Esophagus (tissue), 2 donors: ENCODE results near the gene SPHK2. TPM values are rescaled to one million over a fixed set of nuclear protein-coding genes. Genes with fewer than 3 reads are reported as not detected.

Experiments used
- H3K27ac ChIP-seq, 2 donors: one replicate each; pipeline ENCODE4 v1.5.1; 2013; ENCODE audit warnings: low read depth in 2 of 2, mild to moderate bottlenecking in 2 of 2, inconsistent platforms in 1 of 2, low read length in 1 of 2, moderate library complexity in 1 of 2
- H3K27me3 ChIP-seq, 2 donors: one replicate each; pipeline ENCODE4 v1.6.1; 2013; ENCODE audit warnings: low read length in 2 of 2, control low read depth in 1 of 2, mild to moderate bottlenecking in 1 of 2; ENCODE audit not compliant: insufficient read depth in 2 of 2, control insufficient read depth in 1 of 2
- H3K36me3 ChIP-seq, 2 donors: one replicate each; pipeline ENCODE4 v1.6.1; 2013; ENCODE audit warnings: low read length in 1 of 2; ENCODE audit not compliant: control insufficient read depth in 2 of 2, insufficient read depth in 2 of 2
- H3K4me1 ChIP-seq, 2 donors: one replicate each; pipeline ENCODE4 v1.6.1; 2013; ENCODE audit warnings: low read length in 1 of 2; ENCODE audit not compliant: control insufficient read depth in 2 of 2, insufficient read depth in 2 of 2
- H3K4me3 ChIP-seq, 2 donors: one replicate each; pipeline ENCODE4 v1.5.1; 2013; ENCODE audit warnings: low read length in 2 of 2, mild to moderate bottlenecking in 2 of 2, low read depth in 1 of 2, moderate library complexity in 1 of 2
- H3K9me3 ChIP-seq, 2 donors: one replicate each; pipeline ENCODE4 v1.6.1; 2013; ENCODE audit warnings: mild to moderate bottlenecking in 2 of 2, low read depth in 1 of 2, low read length in 1 of 2, moderate library complexity in 1 of 2; ENCODE audit not compliant: control insufficient read depth in 2 of 2, insufficient read depth in 1 of 2
- WGBS, 2 donors: extraction: QIAGEN DNeasy Blood & Tissue Kit; methylation state at CpG; one replicate each; pipeline ENCODE4 v1.1.7; 2013; 5-methylcytosine and 5-hydroxymethylcytosine counted together
- polyA plus RNA-seq, 2 donors: library from polyadenylated mRNA; stranded (reverse); fragments of 200-250 nt; gene quantifications; one replicate each; pipeline ENCODE4 v1.2.3, GENCODE V29; 2013
- donor health status: healthy with polysubstance abuse.
- donor health status: Bipolar disorder and iron deficiency.

The SPHK2 gene
- polyA plus RNA-seq, 2 donors: 9.0 to 15.5 TPM

DNA sequence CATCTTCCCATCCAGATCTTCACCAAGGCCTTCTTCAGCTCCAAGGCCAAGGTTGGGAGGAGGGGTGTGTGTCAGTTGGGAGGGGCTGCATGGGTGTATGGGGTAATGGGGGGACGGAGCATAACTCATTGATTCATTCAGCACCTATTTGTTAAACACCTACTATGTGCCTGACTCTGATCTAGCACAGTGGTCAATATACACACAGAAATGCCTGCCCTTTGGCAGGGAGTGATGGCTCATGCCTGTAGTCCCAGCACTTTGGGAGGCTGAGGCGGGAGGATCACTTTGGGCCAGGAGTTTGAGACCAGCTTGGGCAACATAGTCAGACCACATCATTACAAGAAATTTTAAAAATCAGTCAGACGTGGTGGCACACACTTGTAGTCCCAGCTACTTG, 31.9 kb upstream of the SPHK2 start:
- H3K4me3 ChIP-seq: no peak overlapping the region
- H3K9me3 ChIP-seq: no peaks in the 10 kb centered on the region
- peaks cover 0 to 5% of the 10 kb centered on the region in 2 donors for H3K36me3 ChIP-seq
- WGBS, 2 donors: 89 to 92% methylated on average over 3 of the region's 3 CpGs
- no peaks in the 10 kb centered on the region for H3K27me3 ChIP-seq
- H3K27ac ChIP-seq: no peak overlapping the region
- H3K4me1 ChIP-seq: peaks cover 2% of the 10 kb centered on the region in 2 donors

DNA sequence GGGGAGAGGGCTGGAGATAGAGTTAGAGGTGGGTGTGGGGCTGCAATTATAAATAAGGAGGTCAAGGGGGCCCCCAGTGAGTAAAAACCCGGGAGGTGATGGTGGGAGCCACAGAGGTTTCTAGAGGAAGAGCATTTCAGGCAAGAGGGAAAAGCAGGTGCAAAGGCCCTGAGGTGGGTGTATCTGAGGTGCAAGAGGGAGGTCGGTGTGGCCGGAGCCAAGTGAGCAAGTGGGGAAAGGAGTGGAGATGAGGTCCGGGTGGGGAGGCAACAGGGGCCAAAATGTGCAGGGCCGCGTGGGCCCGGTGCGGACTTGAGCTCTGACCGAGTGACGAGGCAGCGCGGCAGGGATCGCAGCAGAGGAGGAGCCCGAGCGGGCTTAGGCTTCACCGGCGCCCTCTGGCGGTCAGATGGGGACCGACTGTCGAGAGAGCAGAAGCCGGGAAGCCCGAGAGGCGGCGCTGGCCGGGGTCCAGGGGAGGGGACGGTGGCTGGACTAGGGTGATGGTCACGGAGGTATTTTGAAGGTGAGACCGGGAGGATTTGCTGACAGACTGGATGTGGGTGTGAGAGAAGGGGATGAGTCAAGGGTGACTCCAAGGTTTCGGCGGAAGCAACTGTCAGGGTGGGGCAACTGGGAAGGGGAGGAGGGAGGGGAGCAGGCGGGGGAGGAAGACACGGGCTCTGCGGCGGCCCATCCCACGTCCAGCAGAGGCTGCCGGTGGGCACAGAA, 30.5 kb upstream of the SPHK2 start:
- H3K27me3 ChIP-seq: no peaks in the 10 kb centered on the region
- peak overlapping the region in 1 of 2 donors; percentile 17 for H3K4me3 ChIP-seq
- peaks cover 2% of the 10 kb centered on the region in 2 donors for H3K4me1 ChIP-seq
- no peaks in the 10 kb centered on the region for H3K9me3 ChIP-seq
- peaks cover 0 to 12% of the 10 kb centered on the region in 2 donors for H3K36me3 ChIP-seq
- peak overlapping the region; percentile 76 to 92 for H3K27ac ChIP-seq
- WGBS, 2 donors: 2 to 4% methylated on average over 32 to 36 of the region's 36 CpGs

DNA sequence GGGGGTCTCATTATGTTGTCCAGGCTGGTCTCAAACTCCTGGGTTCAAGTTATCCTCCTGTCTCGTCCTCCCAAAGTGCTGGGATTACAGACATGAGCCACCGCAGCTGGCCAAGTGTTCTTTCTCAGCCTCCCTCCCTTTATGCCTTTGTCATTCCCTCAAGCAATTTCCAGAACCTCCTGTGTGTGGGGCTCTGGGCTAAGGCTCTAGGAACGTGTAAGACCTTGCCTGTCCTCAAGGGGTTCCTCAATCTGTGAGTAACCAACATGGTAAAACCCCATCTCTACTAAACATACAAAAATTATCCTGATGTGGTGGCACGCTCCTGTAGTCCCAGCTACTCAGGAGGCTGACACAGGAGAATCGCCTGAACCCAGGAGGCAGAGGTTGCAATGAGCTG, 28.3 kb upstream of the SPHK2 start:
- no peaks in the 10 kb centered on the region for H3K27me3 ChIP-seq
- WGBS, 2 donors: 77 to 83% methylated on average over 5 of the region's 5 CpGs
- no peak overlapping the region for H3K27ac ChIP-seq
- peaks cover 2% of the 10 kb centered on the region in 2 donors for H3K4me1 ChIP-seq
- H3K9me3 ChIP-seq: no peaks in the 10 kb centered on the region
- H3K4me3 ChIP-seq: no peak overlapping the region
- peaks cover 0 to 12% of the 10 kb centered on the region in 2 donors for H3K36me3 ChIP-seq

DNA sequence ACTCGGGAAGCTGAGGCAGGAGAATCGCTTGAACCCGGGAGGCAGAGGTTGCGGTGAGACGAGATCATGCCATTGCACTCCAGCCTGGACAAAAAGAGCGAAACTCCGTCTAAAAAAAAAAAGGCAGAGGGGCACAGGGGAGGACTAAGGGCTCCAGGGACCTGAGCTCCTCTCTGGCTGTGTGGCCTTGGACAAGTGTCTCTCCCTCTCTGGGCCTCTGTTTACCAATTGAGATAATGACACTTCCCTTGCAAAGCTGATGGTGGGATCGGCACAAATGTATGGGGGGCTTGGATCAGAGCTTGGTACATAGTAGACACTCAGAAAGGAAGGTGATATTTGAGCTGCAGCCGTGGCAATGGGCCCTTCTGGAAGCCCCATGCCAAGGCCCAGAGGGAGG, 24.1 kb upstream of the SPHK2 start:
- no peaks in the 10 kb centered on the region for H3K27me3 ChIP-seq
- H3K36me3 ChIP-seq: peaks cover 0 to 27% of the 10 kb centered on the region in 2 donors
- no peak overlapping the region for H3K4me3 ChIP-seq
- H3K9me3 ChIP-seq: no peaks in the 10 kb centered on the region
- no peak overlapping the region for H3K27ac ChIP-seq
- WGBS, 2 donors: 86 to 87% methylated on average over 9 of the region's 9 CpGs
- H3K4me1 ChIP-seq: no peaks in the 10 kb centered on the region

DNA sequence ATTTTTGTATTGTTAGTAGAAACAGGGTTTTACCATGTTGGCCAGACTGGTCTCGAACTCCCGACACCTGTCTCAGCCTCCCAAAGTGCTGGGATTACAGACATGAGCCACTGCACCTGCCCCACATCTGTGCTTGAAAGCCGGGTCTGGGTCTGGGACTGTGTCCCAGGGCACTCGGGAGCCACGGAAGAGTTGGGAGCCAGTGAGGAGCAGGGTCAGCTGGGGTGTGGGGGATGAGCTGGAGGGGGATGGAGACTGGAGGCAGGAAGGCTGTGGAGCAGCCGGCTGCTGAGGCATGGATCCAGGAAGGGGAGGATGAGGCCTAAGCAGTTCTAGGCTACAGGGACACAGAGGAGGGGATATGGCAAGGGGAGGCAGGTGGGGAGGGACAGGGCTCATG, 23.5 kb upstream of the SPHK2 start:
- Histone ChIP-seq H3K9me3 (no peaks in the 10 kb centered on the region), H3K36me3 (peaks cover 0 to 28% of the 10 kb centered on the region in 2 donors), H3K4me3 (no peak overlapping the region), H3K27ac (no peak overlapping the region), H3K4me1 (no peaks in the 10 kb centered on the region), H3K27me3 (no peaks in the 10 kb centered on the region)
- WGBS, 2 donors: 75 to 79% methylated on average over 6 of the region's 6 CpGs

DNA sequence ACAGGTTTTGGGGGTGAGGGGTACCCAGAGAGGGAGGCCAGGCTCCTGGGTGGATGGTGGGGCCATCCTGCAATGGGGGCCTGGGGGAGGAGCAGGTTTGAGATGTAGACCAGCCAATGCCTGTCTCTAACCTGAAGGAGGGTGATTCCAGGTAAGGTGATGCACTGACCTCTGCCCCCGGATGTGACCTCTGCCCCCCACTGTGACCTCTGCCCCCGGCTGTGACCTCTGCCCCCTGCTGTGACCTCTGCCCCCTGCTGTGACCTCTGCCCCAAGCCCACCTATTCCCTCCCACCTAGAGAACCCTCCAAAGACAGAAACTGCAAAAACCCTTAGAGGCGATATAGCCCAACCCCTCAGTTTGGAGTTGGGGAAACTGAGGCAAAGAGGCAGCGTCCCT, 23.1 kb upstream of the SPHK2 start:
- H3K36me3 ChIP-seq: peaks cover 0 to 30% of the 10 kb centered on the region in 2 donors

DNA sequence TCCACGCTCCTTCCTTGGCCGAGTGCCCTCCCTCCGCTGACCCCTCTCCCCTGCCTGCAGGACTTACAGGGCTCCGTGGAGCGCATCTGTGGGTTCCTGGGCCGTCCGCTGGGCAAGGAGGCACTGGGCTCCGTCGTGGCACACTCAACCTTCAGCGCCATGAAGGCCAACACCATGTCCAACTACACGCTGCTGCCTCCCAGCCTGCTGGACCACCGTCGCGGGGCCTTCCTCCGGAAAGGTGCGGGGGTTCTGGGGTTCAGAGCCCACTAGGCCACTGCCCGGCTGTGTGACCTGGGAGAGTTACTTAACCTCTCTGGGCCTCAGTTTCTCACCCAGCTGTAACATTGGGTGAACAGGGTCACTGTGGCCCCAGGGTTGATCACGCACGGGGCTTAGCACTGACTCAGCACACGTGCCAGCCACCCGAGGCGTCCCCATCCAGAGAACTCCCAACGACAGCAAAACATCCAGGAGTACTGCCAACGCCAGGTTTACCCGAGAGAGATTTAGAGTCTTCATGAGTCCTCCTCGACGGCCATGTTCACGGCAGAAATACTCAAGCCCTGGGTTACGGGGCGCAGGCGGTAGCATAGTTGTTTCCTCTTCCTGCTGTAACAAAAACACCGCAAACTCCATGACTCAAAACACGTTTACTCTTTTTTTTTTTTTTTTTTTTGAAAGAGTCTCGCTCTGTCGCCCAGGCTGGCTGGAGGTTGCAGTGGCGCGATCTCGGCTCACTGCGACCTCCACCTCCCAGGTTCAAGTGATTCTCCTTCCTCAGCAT, 22.4 kb upstream of the SPHK2 start:
- no peak overlapping the region for H3K4me3 ChIP-seq
- peaks cover 0 to 25% of the 10 kb centered on the region in 2 donors for H3K36me3 ChIP-seq
- no peaks in the 10 kb centered on the region for H3K9me3 ChIP-seq
- no peaks in the 10 kb centered on the region for H3K27me3 ChIP-seq
- 74 to 76% methylated on average over 39 of the region's 39 CpGs for WGBS, 2 donors
- no peak overlapping the region for H3K27ac ChIP-seq
- H3K4me1 ChIP-seq: no peaks in the 10 kb centered on the region

More for the DNA sequence above, 23.1 kb upstream of the SPHK2 start:
- Histone ChIP-seq H3K27ac (no peak overlapping the region), H3K4me1 (no peaks in the 10 kb centered on the region), H3K9me3 (no peaks in the 10 kb centered on the region), H3K27me3 (no peaks in the 10 kb centered on the region), H3K4me3 (no peak overlapping the region)
- WGBS, 2 donors: 86 to 90% methylated on average over 4 of the region's 4 CpGs

DNA sequence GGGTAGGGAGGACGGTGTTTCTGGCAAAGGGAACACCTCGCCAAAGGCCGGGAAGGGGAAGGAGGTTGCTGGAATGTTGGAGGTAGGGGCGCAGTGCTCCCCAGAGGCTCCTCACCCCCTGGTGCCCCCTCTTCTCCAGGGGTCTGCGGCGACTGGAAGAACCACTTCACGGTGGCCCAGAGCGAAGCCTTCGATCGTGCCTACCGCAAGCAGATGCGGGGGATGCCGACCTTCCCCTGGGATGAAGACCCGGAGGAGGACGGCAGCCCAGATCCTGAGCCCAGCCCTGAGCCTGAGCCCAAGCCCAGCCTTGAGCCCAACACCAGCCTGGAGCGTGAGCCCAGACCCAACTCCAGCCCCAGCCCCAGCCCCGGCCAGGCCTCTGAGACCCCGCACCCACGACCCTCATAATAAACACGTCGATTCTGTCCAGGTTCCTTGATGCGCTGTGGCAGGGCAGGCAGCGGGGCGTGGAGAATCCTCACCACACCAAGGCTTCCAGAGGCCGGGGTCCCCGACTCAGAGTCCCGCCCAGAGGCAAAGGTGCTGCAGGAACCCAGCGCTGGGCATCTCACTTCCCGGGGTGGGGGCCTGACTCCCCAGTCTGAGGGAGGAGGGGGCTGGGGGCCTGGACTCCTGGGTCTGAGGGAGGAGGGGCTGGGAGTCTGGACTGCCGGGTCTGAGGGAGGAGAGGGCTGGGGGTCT, 20.2 kb upstream of the SPHK2 start:
- Histone ChIP-seq H3K4me1 (no peaks in the 10 kb centered on the region), H3K27ac (no peak overlapping the region), H3K27me3 (no peaks in the 10 kb centered on the region), H3K36me3 (peaks cover 0 to 21% of the 10 kb centered on the region in 2 donors), H3K9me3 (no peaks in the 10 kb centered on the region), H3K4me3 (no peak overlapping the region)
- 66 to 67% methylated on average over 29 to 30 of the region's 30 CpGs for WGBS, 2 donors

DNA sequence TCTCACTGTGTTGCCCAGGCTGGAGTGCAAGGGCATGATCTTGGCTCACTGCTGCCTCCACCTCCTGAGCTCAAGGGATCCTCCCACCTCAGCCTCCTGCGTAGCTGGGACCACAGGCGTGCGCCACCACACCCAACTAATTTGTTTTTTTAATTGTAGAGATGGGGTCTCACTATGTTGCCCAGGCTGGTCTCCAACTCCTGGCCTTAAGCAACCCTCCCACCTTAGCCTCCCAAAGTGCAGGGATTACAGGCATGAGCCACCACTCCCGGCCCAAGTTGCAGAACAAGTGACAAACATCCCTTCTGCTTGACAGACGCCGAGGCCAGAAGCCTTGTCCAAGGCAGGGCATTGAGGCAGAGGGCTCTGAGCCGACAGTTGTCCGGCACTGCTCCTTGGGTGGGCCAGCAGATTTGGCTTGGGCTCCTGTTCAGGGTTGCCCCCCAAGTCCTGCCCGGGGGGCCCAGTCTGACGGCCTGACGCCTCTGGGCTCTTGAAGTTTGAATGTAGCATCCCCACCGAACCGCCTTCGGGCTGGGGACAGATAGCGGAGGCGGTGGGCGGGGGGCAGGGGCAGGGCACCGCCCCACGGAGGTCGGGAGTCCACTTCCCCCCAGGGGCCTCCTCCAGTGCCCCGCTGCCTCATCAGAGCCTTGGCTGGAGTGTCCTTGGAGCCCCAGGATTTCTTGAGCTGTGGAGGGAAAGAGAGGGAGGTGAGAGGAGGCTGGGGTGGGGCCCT, 18.5 kb upstream of the SPHK2 start:
- no peaks in the 10 kb centered on the region for H3K9me3 ChIP-seq
- no peaks in the 10 kb centered on the region for H3K4me1 ChIP-seq
- H3K4me3 ChIP-seq: no peak overlapping the region
- H3K36me3 ChIP-seq: peaks cover 0 to 21% of the 10 kb centered on the region in 2 donors
- H3K27me3 ChIP-seq: no peaks in the 10 kb centered on the region
- H3K27ac ChIP-seq: no peak overlapping the region
- WGBS, 2 donors: 84 to 89% methylated on average over 20 to 21 of the region's 21 CpGs
